K562 (cell line): ENCODE data around the gene VWA3B. TPM values are rescaled to one million over a fixed set of nuclear protein-coding genes. Genes with fewer than 3 reads are reported as not detected.

Experiments used
- ATAC-seq: fragments of 200-7000 bp; cut with Tn5 transposase; 3 replicates; pipeline ENCODE4 v1.9.1; 2020; ENCODE audit warnings: moderate library complexity
- BruUV-seq: library from RNA; stranded (reverse); fragments of 400-500 nt; replicated peaks from 2 replicates; lab custom pipeline; 2021; lab: Mats Ljungman, UMichigan
- CTCF ChIA-PET: fragments of 300-600 bp; formaldehyde crosslinking; extraction: SDS; loops from one replicate; lab custom pipeline; 2021; ENCODE audit warnings: low intra/inter-chr PET ratio; lab: Yijun Ruan, JAX
- POLR2A ChIA-PET: fragments of 300-600, 350-650 bp; sonication (Branson Sonifier 250); formaldehyde crosslinking; extraction: SDS; loops from one replicate; lab custom pipeline; 2021; ENCODE audit warnings: antibody characterized with exemption, inconsistent platforms; lab: Yijun Ruan, JAX
- DNase-seq, 4 experiments: peaks; one replicate each; pipeline versions ENCODE4 v3.0.0 to v3.0.0-alpha.2; 2011 to 2018; ENCODE audit warnings: low spot score in 3 of 4, mixed read lengths in 3 of 4; ENCODE audit errors: extremely low read depth in 1 of 4
- FAIRE-seq: peaks from 2 replicates; lab custom pipeline; 2011; peaks lifted over from hg19 to GRCh38; lab: Jason Lieb, UNC
- H2AFZ ChIP-seq: 2 replicates; pipeline ENCODE4 v1.6.0; 2011; ENCODE audit warnings: low read depth, low read length, control low read depth, inconsistent platforms
- H3K27ac ChIP-seq: fragments of 200-600 bp; 3 replicates; pipeline ENCODE4 v1.8.0; 2011; ENCODE audit warnings: low read depth, mild to moderate bottlenecking, control low read depth, inconsistent platforms, low read length, moderate library complexity, mixed read lengths; ENCODE audit errors: extremely low read depth
- H3K27me3 ChIP-seq, 2 experiments: fragments of 300-600 bp in 1 of 2; 2 replicates in 1 of 2; 3 replicates in 1 of 2; pipeline versions ENCODE4 v1.6.0 to v1.8.0; 2011; ENCODE audit warnings: inconsistent platforms in 2 of 2, low read length in 2 of 2, mild to moderate bottlenecking in 1 of 2, mixed read lengths in 1 of 2, moderate library complexity in 1 of 2; ENCODE audit not compliant: control insufficient read depth in 2 of 2, insufficient read depth in 2 of 2
- H3K36me3 ChIP-seq: fragments of 300-600 bp; 3 replicates; pipeline ENCODE4 v1.8.0; 2011; ENCODE audit warnings: mild to moderate bottlenecking, low read length, inconsistent platforms; ENCODE audit not compliant: control insufficient read depth, insufficient read depth
- H3K4me1 ChIP-seq, 2 experiments: fragments of 200-600 bp in 1 of 2; replicated peaks in 1 of 2; 2 replicates in 1 of 2; 3 replicates in 1 of 2; pipeline versions ENCODE4 v1.5.1 to v1.8.0; 2011; ENCODE audit warnings: inconsistent platforms in 2 of 2, low read length in 2 of 2, mild to moderate bottlenecking in 1 of 2, mixed read lengths in 1 of 2, moderate library complexity in 1 of 2; ENCODE audit not compliant: control insufficient read depth in 2 of 2, insufficient read depth in 2 of 2
- H3K4me2 ChIP-seq: 2 replicates; pipeline ENCODE4 v1.6.1; 2011; ENCODE audit warnings: low read length, control low read depth, inconsistent platforms, mixed read lengths; ENCODE audit not compliant: insufficient read depth
- H3K4me3 ChIP-seq: fragments of 200-600 bp; sonication (generic), shearing (Covaris generic); 2 replicates; pipeline ENCODE4 v1.5.1; 2016; ENCODE audit warnings: control low read depth, inconsistent platforms
- H3K79me2 ChIP-seq: fragments of 200-600 bp; 3 replicates; pipeline ENCODE4 v1.8.0; 2011; ENCODE audit warnings: low read length, inconsistent platforms; ENCODE audit not compliant: control insufficient read depth, insufficient read depth
- H3K9ac ChIP-seq, 2 experiments: 2 replicates each; pipeline versions ENCODE4 v1.6.0 to v1.6.1; 2011; ENCODE audit warnings: low read depth in 2 of 2, low read length in 2 of 2, control low read depth in 1 of 2, inconsistent platforms in 1 of 2, mild to moderate bottlenecking in 1 of 2, mixed read lengths in 1 of 2; ENCODE audit not compliant: insufficient read depth in 1 of 2
- H3K9me1 ChIP-seq: one replicate; pipeline ENCODE4 v1.6.0; 2011; ENCODE audit warnings: inconsistent platforms, mild to moderate bottlenecking, low read length, moderate library complexity; ENCODE audit not compliant: control insufficient read depth, insufficient read depth
- H3K9me3 ChIP-seq: replicated peaks from 2 replicates; pipeline ENCODE4 v1.5.1; 2011; ENCODE audit warnings: low read depth, low read length, inconsistent platforms; ENCODE audit not compliant: control insufficient read depth, insufficient read depth
- H4K20me1 ChIP-seq: replicated peaks from 2 replicates; pipeline ENCODE4 v1.6.1; 2011; ENCODE audit warnings: low read length, inconsistent platforms, mixed read lengths; ENCODE audit not compliant: control insufficient read depth, insufficient read depth
- BCL6 ChIP-seq: fragments of 250-450 bp; sonication (Bioruptor Pico); IDR thresholded peaks from 2 replicates; pipeline ENCODE4 v1.4.0; 2020
- CBX2 ChIP-seq: fragments of 200-600 bp; sonication (generic); IDR thresholded peaks from one replicate; pipeline ENCODE4 v1.6.1; 2012; ENCODE audit warnings: mild to moderate bottlenecking, low read length, inconsistent platforms; ENCODE audit not compliant: insufficient read depth, poor library complexity, severe bottlenecking
- EWSR1 ChIP-seq: fragments of 450-650 bp; IDR thresholded peaks from 2 replicates; pipeline ENCODE4 v1.6.1; 2018; ENCODE audit warnings: borderline replicate concordance, mild to moderate bottlenecking, low read depth, moderate library complexity; ENCODE audit not compliant: partially characterized antibody
- FOXA3 ChIP-seq, 2 experiments: fragments of 450-650 bp in 1 of 2; sonication (generic) in 1 of 2; formaldehyde crosslinking; IDR thresholded peaks in 1 of 2; conservative IDR thresholded peaks in 1 of 2; 2 replicates each; pipeline versions ENCODE4 v1.4.0 to v1.8.0; 2020 to 2022; ENCODE audit warnings: mild to moderate bottlenecking in 2 of 2, missing genetic modification reagents in 1 of 2
- HNRNPL ChIP-seq: fragments of 200-400 bp; formaldehyde crosslinking; IDR thresholded peaks from 2 replicates; pipeline ENCODE4 v1.6.1; 2017; ENCODE audit warnings: low read depth, mild to moderate bottlenecking, low read length
- MEIS2 ChIP-seq: fragments of 450-650 bp; IDR thresholded peaks from 2 replicates; pipeline ENCODE4 v1.6.1; 2014; ENCODE audit warnings: mild to moderate bottlenecking; ENCODE audit not compliant: partially characterized antibody
- NFRKB ChIP-seq: fragments of 450-650 bp; IDR thresholded peaks from 2 replicates; pipeline ENCODE4 v1.6.1; 2016; ENCODE audit warnings: low read depth
- PHB ChIP-seq: fragments of 250-450 bp; sonication (Bioruptor Pico); IDR thresholded peaks from 2 replicates; pipeline ENCODE4 v1.5.0; 2021
- RBBP5 ChIP-seq: fragments of 200-600 bp; sonication (generic); IDR thresholded peaks from 2 replicates; pipeline ENCODE4 v1.6.1; 2012; ENCODE audit warnings: borderline replicate concordance, mild to moderate bottlenecking, low read length, control low read depth, inconsistent platforms; ENCODE audit not compliant: insufficient read depth, poor library complexity, severe bottlenecking
- SP1 ChIP-seq: sonication (generic); formaldehyde crosslinking; IDR thresholded peaks from 2 replicates; pipeline ENCODE4 v1.8.1; 2022; ENCODE audit warnings: mild to moderate bottlenecking, missing genetic modification reagents
- TSC22D4 ChIP-seq: fragments of 450-650 bp; IDR thresholded peaks from 2 replicates; pipeline ENCODE4 v1.6.1; 2016; ENCODE audit warnings: missing genetic modification characterization, missing biosample characterization, control low read depth
- ZNF24 ChIP-seq: fragments of 450-650 bp; IDR thresholded peaks from 2 replicates; pipeline ENCODE4 v1.6.1; 2016
- ZNF3 ChIP-seq: fragments of 250-450 bp; sonication (Bioruptor Pico); IDR thresholded peaks from 2 replicates; pipeline ENCODE4 v1.5.0; 2021; ENCODE audit warnings: mild to moderate bottlenecking, moderate library complexity
- ZNF589 ChIP-seq: fragments of 200-800 bp; sonication (Bioruptor generic); IDR thresholded peaks from 2 replicates; pipeline ENCODE4 v1.6.1; 2016; ENCODE audit warnings: low read depth, missing genetic modification characterization, missing compliant biosample characterization
- ZNF696 ChIP-seq: fragments of 250-450 bp; sonication (Bioruptor Pico); conservative IDR thresholded peaks from 2 replicates; pipeline ENCODE4 v1.4.0; 2020; ENCODE audit warnings: mild to moderate bottlenecking, moderate library complexity
- WGBS: fragments of 100-300 bp; shearing (Covaris generic); methylation state at CpG from one replicate; pipeline ENCODE4 v1.1.6; 2016; ENCODE audit warnings: low coverage, mixed read lengths; ENCODE audit not compliant: insufficient coverage; ENCODE audit errors: missing lambda C conversion rate; 5-methylcytosine and 5-hydroxymethylcytosine counted together
- in situ Hi-C: fragments of 300-500 bp; cut with MboI; formaldehyde crosslinking; loops from 4 replicates; pipeline ENCODE4 v1.15.0; 2018; ENCODE audit warnings: inconsistent platforms, mixed read lengths
- intact Hi-C: fragments of 100-400 bp; cut with micrococcal nuclease; formaldehyde crosslinking; loops from 2 replicates; pipeline ENCODE4 v1.14.2; 2022
- polyA plus RNA-seq, 8 experiments: library from polyadenylated mRNA; depleted of rRNA in 4 of 8; stranded (reverse) in 5 of 8; unstranded in 3 of 8; fragments of >200 nt; fragmentation: Nextera tagmentation in 2 of 8; fragmentation: Illumina TruSeq in 1 of 8; extraction: Ambion mirVana in 2 of 8; extraction: Trizol in 1 of 8; gene quantifications; 2 replicates each; pipeline versions ENCODE4 v1.2.1 to v1.2.3, GENCODE V29; 2011 to 2014; ENCODE audit warnings: inconsistent platforms in 1 of 8, missing spikeins in 1 of 8
- total RNA-seq, 7 experiments: library from RNA; depleted of rRNA in 6 of 7; stranded (reverse); fragments of >200 nt in 6 of 7; fragmentation: Illumina TruSeq in 2 of 7; extraction: Trizol in 2 of 7; gene quantifications; 2 replicates each; pipeline versions ENCODE4 v1.2.1 to v1.2.3, GENCODE V29; 2011 to 2021; ENCODE audit warnings: low replicate concordance in 1 of 7
- TF ChIP-seq, protein P1 (sequence below): sonication (generic); formaldehyde crosslinking; IDR thresholded peaks from 2 replicates; pipeline ENCODE4 v1.8.1; 2023; ENCODE audit warnings: mild to moderate bottlenecking, missing genetic modification reagents
- TF ChIP-seq, protein P2 (sequence below): sonication (generic); formaldehyde crosslinking; IDR thresholded peaks from 2 replicates; pipeline ENCODE4 v1.8.1; 2023; ENCODE audit warnings: mild to moderate bottlenecking, missing genetic modification reagents

VWA3B gene
- total and polyA plus RNA-seq, 9 of the 15 experiments (the other 6 are each of a cell fraction or from before 2014, with no cell fraction given) = not detected

DNA sequence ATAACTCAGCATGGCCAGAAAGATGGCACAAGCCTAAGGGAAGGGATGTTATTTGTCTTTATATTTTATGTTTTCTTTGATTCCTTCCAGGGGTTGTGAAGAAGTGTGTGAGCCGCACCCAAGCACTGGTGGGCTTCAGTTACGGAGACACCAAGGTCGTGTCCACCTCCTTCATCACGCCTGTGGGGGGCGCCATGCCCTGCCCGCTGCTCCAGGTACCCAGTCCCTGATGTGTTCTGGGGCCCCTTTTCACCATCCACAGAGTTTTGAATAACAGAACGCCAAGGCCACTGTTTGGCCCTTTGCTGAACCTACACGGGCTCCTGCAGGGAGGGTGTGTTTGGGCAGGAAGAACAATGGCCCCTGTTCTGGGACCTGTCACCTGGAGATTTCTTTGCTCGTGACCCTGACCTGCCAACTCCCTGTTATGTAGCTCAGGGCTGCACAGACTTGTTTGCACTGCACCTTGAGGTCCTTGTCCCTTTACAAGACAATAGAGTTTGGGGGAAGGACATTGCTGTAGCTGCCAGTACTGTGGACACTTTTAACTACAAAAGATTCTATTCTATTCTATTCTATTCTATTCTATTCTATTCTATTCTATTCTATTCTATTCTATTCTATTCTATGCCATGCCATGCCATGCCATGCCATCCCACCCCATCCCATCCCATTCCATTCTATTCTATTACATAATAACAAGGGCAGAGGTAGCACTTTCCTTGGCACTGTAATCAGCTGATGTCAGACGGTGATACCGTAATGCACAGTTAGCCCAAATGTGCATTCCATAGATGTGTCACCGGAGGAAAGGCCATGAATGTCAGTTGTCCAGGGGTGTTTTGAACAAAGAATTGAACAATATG lies 211.1 kb downstream of the VWA3B start:
- Histone ChIP-seq H3K27ac (no peak overlapping the region), H2AFZ (no peak overlapping the region), H4K20me1 (no peaks in the 10 kb centered on the region), H3K27me3 (peaks cover 16 to 29% of the 10 kb centered on the region in 2 experiments), H3K4me2 (no peak overlapping the region), H3K9me3 (no peaks in the 10 kb centered on the region), H3K9ac (no peak overlapping the region), H3K9me1 (no peaks in the 10 kb centered on the region), H3K4me1 (no peaks in the 10 kb centered on the region), H3K4me3 (no peak overlapping the region), H3K36me3 (no peaks in the 10 kb centered on the region), H3K79me2 (no peaks in the 10 kb centered on the region)
- no peak for FAIRE-seq
- intact Hi-C loops (loop anchor here (5.0 kb wide), 1 partner anchor 89 kb away; no protein-coding TSS in a partner anchor), in situ Hi-C loops (no loop called here)
- BruUV-seq = no TSS peak
- POLR2A ChIA-PET = interaction anchor here (1.2 kb wide), 1 partner anchor 13 kb away, joined by 4 read pairs; no protein-coding TSS in a partner anchor
- no peak for ATAC-seq
- 0% methylated on average over 12 of the region's 12 CpGs for WGBS
- DNase-seq = no peak
- CTCF ChIA-PET = no interaction called here
- TF ChIP-seq NFRKB = no peak
- TF ChIP-seq, protein P1, sequence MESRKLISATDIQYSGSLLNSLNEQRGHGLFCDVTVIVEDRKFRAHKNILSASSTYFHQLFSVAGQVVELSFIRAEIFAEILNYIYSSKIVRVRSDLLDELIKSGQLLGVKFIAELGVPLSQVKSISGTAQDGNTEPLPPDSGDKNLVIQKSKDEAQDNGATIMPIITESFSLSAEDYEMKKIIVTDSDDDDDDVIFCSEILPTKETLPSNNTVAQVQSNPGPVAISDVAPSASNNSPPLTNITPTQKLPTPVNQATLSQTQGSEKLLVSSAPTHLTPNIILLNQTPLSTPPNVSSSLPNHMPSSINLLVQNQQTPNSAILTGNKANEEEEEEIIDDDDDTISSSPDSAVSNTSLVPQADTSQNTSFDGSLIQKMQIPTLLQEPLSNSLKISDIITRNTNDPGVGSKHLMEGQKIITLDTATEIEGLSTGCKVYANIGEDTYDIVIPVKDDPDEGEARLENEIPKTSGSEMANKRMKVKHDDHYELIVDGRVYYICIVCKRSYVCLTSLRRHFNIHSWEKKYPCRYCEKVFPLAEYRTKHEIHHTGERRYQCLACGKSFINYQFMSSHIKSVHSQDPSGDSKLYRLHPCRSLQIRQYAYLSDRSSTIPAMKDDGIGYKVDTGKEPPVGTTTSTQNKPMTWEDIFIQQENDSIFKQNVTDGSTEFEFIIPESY (CRISPR knock-in tag) = no peak
- no peak for TF ChIP-seq BCL6
- no peak for TF ChIP-seq ZNF589 (CRISPR knock-in tag)
- no peak for TF ChIP-seq SP1
- TF ChIP-seq ZNF24 = no peak
- TF ChIP-seq HNRNPL = no peak
- TF ChIP-seq FOXA3 (CRISPR knock-in tag; conservative IDR thresholded peaks at IDR 0.05 in 1 of 2, IDR thresholded peaks at IDR 0.05 in 1 of 2) = no peak
- TF ChIP-seq, protein P2, sequence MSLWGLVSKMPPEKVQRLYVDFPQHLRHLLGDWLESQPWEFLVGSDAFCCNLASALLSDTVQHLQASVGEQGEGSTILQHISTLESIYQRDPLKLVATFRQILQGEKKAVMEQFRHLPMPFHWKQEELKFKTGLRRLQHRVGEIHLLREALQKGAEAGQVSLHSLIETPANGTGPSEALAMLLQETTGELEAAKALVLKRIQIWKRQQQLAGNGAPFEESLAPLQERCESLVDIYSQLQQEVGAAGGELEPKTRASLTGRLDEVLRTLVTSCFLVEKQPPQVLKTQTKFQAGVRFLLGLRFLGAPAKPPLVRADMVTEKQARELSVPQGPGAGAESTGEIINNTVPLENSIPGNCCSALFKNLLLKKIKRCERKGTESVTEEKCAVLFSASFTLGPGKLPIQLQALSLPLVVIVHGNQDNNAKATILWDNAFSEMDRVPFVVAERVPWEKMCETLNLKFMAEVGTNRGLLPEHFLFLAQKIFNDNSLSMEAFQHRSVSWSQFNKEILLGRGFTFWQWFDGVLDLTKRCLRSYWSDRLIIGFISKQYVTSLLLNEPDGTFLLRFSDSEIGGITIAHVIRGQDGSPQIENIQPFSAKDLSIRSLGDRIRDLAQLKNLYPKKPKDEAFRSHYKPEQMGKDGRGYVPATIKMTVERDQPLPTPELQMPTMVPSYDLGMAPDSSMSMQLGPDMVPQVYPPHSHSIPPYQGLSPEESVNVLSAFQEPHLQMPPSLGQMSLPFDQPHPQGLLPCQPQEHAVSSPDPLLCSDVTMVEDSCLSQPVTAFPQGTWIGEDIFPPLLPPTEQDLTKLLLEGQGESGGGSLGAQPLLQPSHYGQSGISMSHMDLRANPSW (CRISPR knock-in tag) = no peak
- TF ChIP-seq PHB (CRISPR knock-in tag) = no peak
- no peak for TF ChIP-seq RBBP5
- TF ChIP-seq ZNF3 = no peak
- no peak for TF ChIP-seq MEIS2
- no peak for TF ChIP-seq ZNF696 (CRISPR knock-in tag)
- TF ChIP-seq EWSR1 = no peak
- no peak for TF ChIP-seq CBX2
- no peak for TF ChIP-seq TSC22D4 (tag)
